GM12891 (cell line): ENCODE data around the gene DIS3L2.

Experiments used
- PAX5 ChIP-seq: IDR thresholded peaks from 2 replicates; pipeline ENCODE4 v1.6.1; 2011; ENCODE audit warnings: low read length, moderate library complexity, mild to moderate bottlenecking; ENCODE audit not compliant: insufficient read depth, severe bottlenecking
- POLR2A ChIP-seq: IDR thresholded peaks from 2 replicates; pipeline ENCODE4 v1.6.1; 2011; ENCODE audit warnings: low read depth, low read length, control low read depth
- POLR2AphosphoS5 ChIP-seq: IDR thresholded peaks from 2 replicates; pipeline ENCODE4 v1.6.1; 2011; ENCODE audit warnings: low read depth, low read length, control low read depth
- POU2F2 ChIP-seq: IDR thresholded peaks from 2 replicates; pipeline ENCODE4 v1.6.1; 2011; ENCODE audit warnings: low read depth, mild to moderate bottlenecking, control low read depth, low read length, moderate library complexity
- SPI1 ChIP-seq: IDR thresholded peaks from 2 replicates; pipeline ENCODE4 v1.6.1; 2011; ENCODE audit warnings: low read depth, low read length, control low read depth
- TAF1 ChIP-seq: IDR thresholded peaks from 2 replicates; pipeline ENCODE4 v1.6.1; 2011; ENCODE audit warnings: low read depth, low read length, control low read depth

- TF ChIP-seq SPI1: no peak
- TF ChIP-seq POLR2A: no peak
- no peak for TF ChIP-seq POLR2AphosphoS5
- no peak for TF ChIP-seq TAF1
- TF ChIP-seq POU2F2: no peak
- no peak for TF ChIP-seq PAX5
Measured at GRCh38 chr2:232321156-232321816, 359.8 kb downstream of the DIS3L2 start.
